GM23248 (cell line): Measurements from ENCODE around the gene RIC3. TPM values are rescaled to one million over a fixed set of nuclear protein-coding genes. Genes with fewer than 3 reads are reported as not detected.

Source experiments
- DNase-seq: peaks from one replicate; pipeline ENCODE4 v3.0.0-alpha.2; 2015
- H2AFZ ChIP-seq: fragments of 200-600 bp; sonication (generic); 2 replicates; pipeline ENCODE4 v1.6.1; 2016; ENCODE audit warnings: antibody characterized with exemption
- H3F3A ChIP-seq: fragments of 200-600 bp; sonication (generic); 2 replicates; pipeline ENCODE4 v1.6.1; 2016; ENCODE audit warnings: mild to moderate bottlenecking, antibody characterized with exemption, mixed run types; ENCODE audit not compliant: insufficient read depth
- H3K27ac ChIP-seq: fragments of 200-600 bp; sonication (generic); 2 replicates; pipeline ENCODE4 v1.5.1; 2016; ENCODE audit warnings: mild to moderate bottlenecking
- H3K27me3 ChIP-seq: fragments of 200-600 bp; sonication (generic); replicated peaks from 2 replicates; pipeline ENCODE4 v1.6.1; 2016; ENCODE audit warnings: mild to moderate bottlenecking; ENCODE audit not compliant: insufficient read depth
- H3K36me3 ChIP-seq: fragments of 200-600 bp; sonication (generic); 2 replicates; pipeline ENCODE4 v1.6.1; 2016; ENCODE audit warnings: low read depth, mild to moderate bottlenecking
- H3K4me1 ChIP-seq: fragments of 200-600 bp; sonication (generic); 2 replicates; pipeline ENCODE4 v1.6.1; 2016; ENCODE audit warnings: mild to moderate bottlenecking; ENCODE audit not compliant: insufficient read depth
- H3K4me2 ChIP-seq: fragments of 200-600 bp; sonication (generic); one replicate; pipeline ENCODE4 v1.6.1; 2016; ENCODE audit warnings: mild to moderate bottlenecking; ENCODE audit not compliant: unreplicated experiment
- H3K4me3 ChIP-seq: fragments of 200-600 bp; sonication (generic); 2 replicates; pipeline ENCODE4 v1.5.1; 2016; ENCODE audit warnings: mild to moderate bottlenecking
- H3K79me2 ChIP-seq: fragments of 200-600 bp; sonication (generic); 2 replicates; pipeline ENCODE4 v1.6.1; 2016; ENCODE audit warnings: mild to moderate bottlenecking; ENCODE audit not compliant: insufficient read depth
- H3K9ac ChIP-seq: fragments of 200-600 bp; sonication (generic); 2 replicates; pipeline ENCODE4 v1.6.1; 2016; ENCODE audit warnings: mild to moderate bottlenecking
- H3K9me2 ChIP-seq: fragments of 200-600 bp; sonication (generic); 2 replicates; pipeline ENCODE4 v1.6.1; 2016; ENCODE audit warnings: mixed run types, mild to moderate bottlenecking, moderate library complexity; ENCODE audit not compliant: insufficient read depth
- H3K9me3 ChIP-seq: fragments of 200-600 bp; sonication (generic); one replicate; pipeline ENCODE4 v1.6.1; 2017; ENCODE audit warnings: low read depth
- H4K20me1 ChIP-seq: fragments of 200-600 bp; sonication (generic); 2 replicates; pipeline ENCODE4 v1.6.0; 2016; ENCODE audit not compliant: insufficient read depth
- EZH2 ChIP-seq: fragments of 200-600 bp; sonication (generic); IDR thresholded peaks from 2 replicates; pipeline ENCODE4 v1.6.1; 2018; ENCODE audit warnings: antibody characterized with exemption, mild to moderate bottlenecking; ENCODE audit not compliant: insufficient read depth, poor library complexity, severe bottlenecking
- EZH2phosphoT487 ChIP-seq: fragments of 200-600 bp; sonication (generic); IDR thresholded peaks from 2 replicates; pipeline ENCODE4 v1.6.1; 2018; ENCODE audit warnings: antibody characterized with exemption, moderate library complexity, mild to moderate bottlenecking, low read depth; ENCODE audit not compliant: insufficient read depth
- WGBS, 2 experiments: methylation state at CpG; one replicate each; pipeline ENCODE4 v1.1.6; 2015 to 2017; ENCODE audit warnings: low lambda C conversion rate in 2 of 2, low coverage in 1 of 2; ENCODE audit errors: missing lambda C conversion rate in 2 of 2; 5-methylcytosine and 5-hydroxymethylcytosine counted together
- in situ Hi-C: fragments of 300-500 bp; cut with MboI; formaldehyde crosslinking; loops from 2 replicates; pipeline ENCODE4 v1.15.0; 2020
- polyA plus RNA-seq: library from polyadenylated mRNA; unstranded; fragments of >200 nt; fragmentation: Nextera tagmentation; extraction: Ambion mirVana; gene quantifications from 2 replicates; pipeline ENCODE4 v1.2.1, GENCODE V29; 2016
- total RNA-seq: library from RNA; depleted of rRNA; stranded (reverse); fragments of >200 nt; shearing (Covaris generic); gene quantifications from 2 replicates; pipeline ENCODE4 v1.2.3, GENCODE V29; 2014

Gene RIC3
- total and polyA plus RNA-seq, 2 experiments from 2014 or later: 0.06 TPM; not detected in 1

- in situ Hi-C loops: loop anchor here (10.0 kb wide), 1 partner anchor 198 kb away; no protein-coding TSS in a partner anchor
Measured at GRCh38 chr11:8102296-8102915, 66.4 kb downstream of the RIC3 start.

GRCh38 chr11:8101421-8101820, 67.4 kb downstream of the RIC3 start:
- in situ Hi-C loops: loop anchor here (10.0 kb wide), 1 partner anchor 197 kb away; no protein-coding TSS in a partner anchor

More at GRCh38 chr11:8102296-8102915, 66.4 kb downstream of the RIC3 start:
- DNase-seq: no peak
- no peaks in the 10 kb centered on the region; the same call in 1 of the 2 replicates for H3K36me3 ChIP-seq
- H3K9ac ChIP-seq: no peak overlapping the region
- no peaks in the 10 kb centered on the region for H3K9me2 ChIP-seq
- TF ChIP-seq EZH2: no peak
- TF ChIP-seq EZH2phosphoT487: no peak
- no peak overlapping the region for H2AFZ ChIP-seq
- no peaks in the 10 kb centered on the region for H4K20me1 ChIP-seq
- H3K4me3 ChIP-seq: no peak overlapping the region
- no peaks in the 10 kb centered on the region for H3K9me3 ChIP-seq
- no peak overlapping the region for H3K27ac ChIP-seq
- H3K27me3 ChIP-seq: no peaks in the 10 kb centered on the region
- peaks cover 18% of the 10 kb centered on the region for H3K4me1 ChIP-seq
- H3K79me2 ChIP-seq: no peaks in the 10 kb centered on the region
- peaks cover 17% of the 10 kb centered on the region for H3F3A ChIP-seq
- no peak overlapping the region for H3K4me2 ChIP-seq

DNA sequence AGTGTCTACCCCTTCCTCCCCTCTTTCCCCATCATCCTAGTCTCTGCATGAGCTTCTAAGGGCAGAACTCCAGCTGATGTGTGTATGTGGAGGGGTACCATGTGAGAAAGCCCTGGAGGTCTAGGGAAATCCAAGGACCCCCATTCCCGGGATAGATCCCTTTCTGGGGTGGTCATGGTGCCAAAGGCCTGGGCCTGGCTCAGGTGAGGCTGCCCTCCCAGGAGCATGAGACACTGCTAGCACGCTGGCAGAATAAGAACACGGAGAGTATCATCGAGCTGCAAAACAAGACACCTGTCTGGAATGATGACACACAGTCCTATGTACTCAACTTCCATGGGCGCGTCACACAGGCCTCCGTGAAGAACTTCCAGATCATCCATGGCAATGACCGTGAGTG, 68.2 kb downstream of the RIC3 start:
- Histone ChIP-seq H3K4me2 (no peak overlapping the region), H3K9me2 (no peaks in the 10 kb centered on the region), H3K9me3 (no peaks in the 10 kb centered on the region), H3K27me3 (no peaks in the 10 kb centered on the region), H2AFZ (no peak overlapping the region), H3K4me3 (no peak overlapping the region), H3K79me2 (no peaks in the 10 kb centered on the region), H3K4me1 (peaks cover 20% of the 10 kb centered on the region), H3K9ac (no peak overlapping the region), H4K20me1 (no peaks in the 10 kb centered on the region), H3K36me3 (no peaks in the 10 kb centered on the region; the same call in 1 of the 2 replicates), H3F3A (peaks cover 21% of the 10 kb centered on the region), H3K27ac (no peak overlapping the region)
- in situ Hi-C loops: loop anchor here (10.0 kb wide), 1 partner anchor 196 kb away; no protein-coding TSS in a partner anchor
- no peak for DNase-seq
- TF ChIP-seq EZH2: no peak
- TF ChIP-seq EZH2phosphoT487: no peak
- 89 to 96% methylated on average over 8 of the region's 8 CpGs for WGBS, 2 experiments

More at GRCh38 chr11:8101421-8101820, 67.4 kb downstream of the RIC3 start:
- Histone ChIP-seq H3K4me1 (peaks cover 20% of the 10 kb centered on the region), H3K4me2 (no peak overlapping the region), H3K9ac (no peak overlapping the region), H3F3A (peaks cover 21% of the 10 kb centered on the region), H3K9me2 (no peaks in the 10 kb centered on the region), H3K9me3 (no peaks in the 10 kb centered on the region), H3K27ac (no peak overlapping the region), H4K20me1 (no peaks in the 10 kb centered on the region), H3K27me3 (no peaks in the 10 kb centered on the region), H3K79me2 (no peaks in the 10 kb centered on the region), H2AFZ (no peak overlapping the region), H3K4me3 (no peak overlapping the region), H3K36me3 (no peaks in the 10 kb centered on the region; the same call in 1 of the 2 replicates)
- no peak for DNase-seq
- WGBS, 2 experiments: 93 to 96% methylated on average over 11 of the region's 11 CpGs
- TF ChIP-seq EZH2 (no peak), EZH2phosphoT487 (no peak)

DNA sequence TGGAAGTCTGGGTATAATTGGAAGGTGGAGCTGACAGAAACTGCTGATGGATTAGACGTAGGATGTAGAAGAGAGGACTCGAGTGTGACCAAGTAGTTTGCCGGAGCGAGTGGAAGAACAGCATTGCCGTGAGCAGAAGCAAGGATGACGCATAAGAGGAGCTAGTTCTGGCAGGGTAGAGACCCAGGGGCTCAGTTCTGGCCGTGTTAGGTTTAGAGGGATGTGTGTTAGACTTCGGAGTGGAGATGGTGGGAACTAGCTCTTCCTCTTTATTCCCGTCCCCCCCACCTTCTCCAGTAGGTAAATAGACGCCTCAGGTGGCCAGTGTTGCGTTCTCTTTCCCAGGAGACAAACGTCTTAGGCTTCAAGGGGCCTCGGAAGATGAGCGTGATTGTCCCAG, 68.7 kb downstream of the RIC3 start:
- H3K79me2 ChIP-seq: no peaks in the 10 kb centered on the region
- H3K4me3 ChIP-seq: no peak overlapping the region
- no peak overlapping the region for H2AFZ ChIP-seq
- no peak for DNase-seq
- no peaks in the 10 kb centered on the region; the same call in 1 of the 2 replicates for H3K36me3 ChIP-seq
- H3K9me3 ChIP-seq: no peaks in the 10 kb centered on the region
- no peaks in the 10 kb centered on the region for H3K9me2 ChIP-seq
- H3F3A ChIP-seq: peaks cover 21% of the 10 kb centered on the region
- no peak overlapping the region for H3K27ac ChIP-seq
- H3K27me3 ChIP-seq: no peaks in the 10 kb centered on the region
- in situ Hi-C loops: loop anchor here (10.0 kb wide), 1 partner anchor 195 kb away; no protein-coding TSS in a partner anchor
- H3K4me1 ChIP-seq: peaks cover 20% of the 10 kb centered on the region
- no peak overlapping the region for H3K9ac ChIP-seq
- 88 to 89% methylated on average over 14 of the region's 14 CpGs for WGBS, 2 experiments
- no peaks in the 10 kb centered on the region for H4K20me1 ChIP-seq
- no peak for TF ChIP-seq EZH2
- no peak for TF ChIP-seq EZH2phosphoT487
- H3K4me2 ChIP-seq: no peak overlapping the region
